ENCODE measurements around the gene GLRX3. TPM values are rescaled to one million over a fixed set of nuclear protein-coding genes. Genes with fewer than 3 reads are reported as not detected.

The GLRX3 gene
- total and polyA plus RNA-seq, 2 experiments from 2014 or later: 141 to 201 TPM

DNA sequence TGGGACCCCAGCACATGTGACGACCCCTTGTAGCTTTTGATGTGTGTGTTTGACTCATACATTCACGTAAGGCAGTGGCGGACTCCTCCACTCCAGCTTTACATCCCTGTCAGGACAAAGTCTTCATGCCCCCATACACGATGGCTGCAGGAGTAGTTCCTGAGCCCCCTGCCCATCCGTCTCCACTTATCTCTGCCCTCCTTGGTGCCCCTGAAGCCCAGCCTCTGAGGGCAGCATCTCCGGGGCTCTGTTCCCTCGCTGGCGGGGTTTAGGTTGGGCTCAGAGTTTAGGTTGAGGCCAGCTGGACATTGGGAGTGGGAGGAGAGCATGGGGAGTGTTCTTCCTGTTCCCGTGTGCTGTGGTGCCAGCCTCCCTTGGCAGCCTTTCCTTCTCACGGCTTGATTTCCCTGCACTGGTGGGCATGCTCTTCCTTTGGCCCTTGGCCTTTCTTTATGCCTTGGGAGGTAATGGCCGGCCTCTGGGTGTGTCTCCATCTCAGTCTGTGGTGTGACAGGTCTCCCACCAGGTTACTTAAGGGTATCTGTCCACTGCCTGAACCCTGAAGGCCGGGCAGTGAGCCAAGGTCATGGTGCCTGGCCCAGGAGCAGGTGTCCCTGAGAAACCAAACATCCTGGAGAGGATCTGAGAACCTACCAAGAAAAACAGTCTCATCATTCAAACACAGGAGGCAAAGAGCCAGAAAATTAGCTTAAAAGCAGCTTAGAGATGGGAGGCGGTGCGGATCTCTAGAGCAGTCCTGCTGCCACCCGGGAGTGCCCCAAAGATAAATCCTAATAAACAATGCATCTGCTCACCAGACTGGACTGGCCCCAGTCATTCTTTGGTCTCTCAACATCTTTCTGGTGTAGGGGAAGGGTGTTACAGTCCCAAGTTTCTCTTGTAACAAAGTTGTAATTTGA is 85.5 kb downstream of the GLRX3 start:
- H3K4me2 ChIP-seq: no peak overlapping the region
- ATAC-seq (no peak), DNase-seq (ENCODE audit: low spot score) (no peak)
- H3F3A ChIP-seq (replicated peaks; ENCODE audit: low read depth): no peaks in the 10 kb centered on the region
- H3K9me2 ChIP-seq (ENCODE audit: insufficient read depth): no peaks in the 10 kb centered on the region
- no peak for TF ChIP-seq NANOG (IDR thresholded peaks at IDR 0.05; ENCODE audit: borderline replicate concordance)
- Mint-ChIP-seq H3K4me3 (no peak overlapping the region), H3K36me3 (ENCODE audit: low read depth) (peaks cover 48% of the 10 kb centered on the region), H3K4me1 (no peaks in the 10 kb centered on the region), H3K27ac (no peak overlapping the region), H3K9me3 (peaks cover 99% of the 10 kb centered on the region), H3K27me3 (ENCODE audit: insufficient read depth, low read depth, poor library complexity) (peaks cover 6% of the 10 kb centered on the region)
- no peaks in the 10 kb centered on the region for H3K4me1 ChIP-seq (ENCODE audit: insufficient read depth)
- H3K79me2 ChIP-seq (replicated peaks; ENCODE audit: insufficient read depth): no peaks in the 10 kb centered on the region
- H3K4me3 ChIP-seq: no peak overlapping the region
- H3K36me3 ChIP-seq (ENCODE audit: insufficient read depth): peaks cover 4% of the 10 kb centered on the region; the same call in 1 of the 2 replicates
- no peak overlapping the region for H2AFZ ChIP-seq
- no peaks in the 10 kb centered on the region for H3K27me3 ChIP-seq (ENCODE audit: insufficient read depth)
- H4K20me1 ChIP-seq (replicated peaks; ENCODE audit: insufficient read depth): no peaks in the 10 kb centered on the region
- H3K27ac ChIP-seq (ENCODE audit: low read depth): no peak overlapping the region

GRCh38 chr10:130222381-130222780 is 86.2 kb downstream of the GLRX3 start:
- Histone ChIP-seq H3K79me2 (replicated peaks; ENCODE audit: insufficient read depth) (no peaks in the 10 kb centered on the region), H3K27me3 (ENCODE audit: insufficient read depth) (no peaks in the 10 kb centered on the region), H3K36me3 (ENCODE audit: insufficient read depth) (peaks cover 4% of the 10 kb centered on the region; the same call in 1 of the 2 replicates), H2AFZ (no peak overlapping the region), H3F3A (replicated peaks; ENCODE audit: low read depth) (no peaks in the 10 kb centered on the region), H3K9me2 (ENCODE audit: insufficient read depth) (no peaks in the 10 kb centered on the region), H3K4me1 (ENCODE audit: insufficient read depth) (no peaks in the 10 kb centered on the region), H3K4me3 (no peak overlapping the region), H3K4me2 (no peak overlapping the region), H4K20me1 (replicated peaks; ENCODE audit: insufficient read depth) (no peaks in the 10 kb centered on the region), H3K27ac (ENCODE audit: low read depth) (no peak overlapping the region)
- Mint-ChIP-seq H3K9me3 (peaks cover 100% of the 10 kb centered on the region), H3K4me1 (no peaks in the 10 kb centered on the region), H3K4me3 (no peak overlapping the region), H3K27ac (no peak overlapping the region), H3K27me3 (ENCODE audit: insufficient read depth, low read depth, poor library complexity) (peaks cover 3% of the 10 kb centered on the region), H3K36me3 (ENCODE audit: low read depth) (peaks cover 46% of the 10 kb centered on the region)
- ATAC-seq (no peak), DNase-seq (ENCODE audit: low spot score) (no peak)
- TF ChIP-seq JUNB (IDR thresholded peaks at IDR 0.05; ENCODE audit: unreplicated experiment) (no peak), CREB1 (CRISPR knock-in tag; IDR thresholded peaks at IDR 0.05; ENCODE audit: low read depth) (no peak), CTCF (conservative IDR thresholded peaks at IDR 0.05; ENCODE audit: low read depth in 2 of 2) (no peak), NANOG (IDR thresholded peaks at IDR 0.05; ENCODE audit: borderline replicate concordance) (no peak), ZNF331 (CRISPR knock-in tag; IDR thresholded peaks at IDR 0.05; ENCODE audit: low read depth) (no peak), ETS1 (IDR thresholded peaks at IDR 0.05) (no peak), STAT1 (IDR thresholded peaks at IDR 0.05; ENCODE audit: unreplicated experiment) (no peak), EZH2 (IDR thresholded peaks at IDR 0.05; ENCODE audit: low read depth, unreplicated experiment) (no peak), POLR2AphosphoS5 (IDR thresholded peaks at IDR 0.05; ENCODE audit: low read depth) (no peak), ZNF114 (CRISPR knock-in tag; IDR thresholded peaks at IDR 0.05) (no peak), ZNF462 (CRISPR knock-in tag; IDR thresholded peaks at IDR 0.05) (no peak)
